HG02973 (cell line): ENCODE results near the gene RHBDL1.

Experiments
- ATAC-seq: cut with Tn5 transposase; IDR thresholded peaks from one replicate; pipeline ENCODE4 v1.9.1; 2021; ENCODE audit warnings: moderate library complexity; ENCODE audit not compliant: unreplicated experiment

RHBDL1 gene

DNA sequence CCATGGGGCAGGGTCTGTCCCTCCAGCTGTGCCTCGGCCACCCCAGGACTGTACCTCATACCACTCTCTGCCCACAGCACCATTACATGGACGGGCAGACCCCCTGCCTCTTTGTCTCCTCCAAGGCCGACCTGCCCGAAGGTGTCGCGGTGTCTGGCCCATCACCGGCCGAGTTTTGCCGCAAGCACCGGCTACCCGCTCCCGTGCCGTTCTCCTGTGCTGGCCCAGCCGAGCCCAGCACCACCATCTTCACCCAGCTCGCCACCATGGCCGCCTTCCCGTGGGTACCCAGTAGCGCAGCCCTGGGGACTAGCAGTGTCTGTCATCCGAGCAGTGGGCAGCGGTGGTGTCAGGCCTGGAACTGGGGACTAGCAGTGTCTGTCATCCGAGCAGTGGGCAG, 2.6 kb upstream of the RHBDL1 start:
- ATAC-seq, result no peak

DNA sequence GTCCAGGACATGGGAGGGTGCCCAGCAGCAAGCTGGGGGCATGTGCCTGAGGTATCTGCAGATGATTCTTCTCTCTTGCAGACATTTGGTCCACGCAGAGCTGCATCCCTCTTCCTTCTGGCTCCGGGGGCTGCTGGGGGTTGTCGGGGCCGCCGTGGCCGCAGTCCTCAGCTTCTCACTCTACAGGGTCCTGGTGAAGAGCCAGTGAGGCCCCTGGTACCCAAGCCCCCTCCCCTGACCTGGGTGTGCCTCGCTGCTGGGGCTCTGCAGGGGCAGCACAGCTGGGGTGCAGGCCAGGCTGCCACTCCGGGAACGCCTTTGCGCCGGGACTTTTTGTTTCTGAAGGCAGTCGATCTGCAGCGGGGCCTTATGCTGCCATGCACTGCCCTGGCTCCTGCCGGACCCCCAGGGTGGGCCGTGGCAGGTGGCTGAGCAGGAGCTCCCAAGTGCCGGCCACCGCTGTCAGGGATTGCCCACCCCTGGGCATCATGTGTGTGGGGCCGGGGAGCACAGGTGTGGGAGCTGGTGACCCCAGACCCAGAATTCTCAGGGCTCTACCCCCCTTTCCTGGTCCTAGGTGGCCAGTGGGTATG, 2.0 kb upstream of the RHBDL1 start:
- ATAC-seq, result no peak

DNA sequence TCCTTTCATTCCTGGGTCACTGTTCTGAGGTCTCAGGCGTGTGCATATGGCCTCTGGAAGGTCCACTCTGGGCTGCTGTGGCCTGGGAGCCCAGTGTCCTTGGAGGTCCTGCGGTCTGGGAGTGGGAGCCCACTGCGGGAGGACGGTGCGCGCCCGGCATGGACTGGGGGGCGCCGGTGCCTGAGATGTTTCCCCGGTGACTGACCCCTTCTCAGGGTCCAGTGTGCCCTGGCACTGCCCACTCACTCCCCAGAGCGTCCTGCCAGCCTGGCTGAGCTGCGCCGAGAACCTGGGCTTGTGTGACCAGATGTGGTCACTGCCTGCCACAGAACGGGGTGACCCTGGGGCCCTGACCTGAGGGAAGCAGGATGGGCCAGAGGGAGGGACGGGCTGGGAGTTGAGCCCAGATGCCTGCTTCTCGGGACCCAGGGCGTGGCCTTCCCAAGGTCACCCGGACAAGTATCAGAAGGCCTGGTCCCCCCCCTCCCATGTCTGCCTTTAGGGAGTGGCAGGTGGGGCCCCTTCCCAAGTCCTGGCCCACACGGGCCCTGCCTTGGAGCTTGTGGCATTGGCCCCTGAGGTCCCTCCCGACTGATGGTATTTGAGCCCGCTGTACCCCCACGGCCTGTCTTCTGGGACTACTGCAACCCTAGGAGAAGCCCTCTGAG, 1.1 kb upstream of the RHBDL1 start:
- ATAC-seq, result no peak

DNA sequence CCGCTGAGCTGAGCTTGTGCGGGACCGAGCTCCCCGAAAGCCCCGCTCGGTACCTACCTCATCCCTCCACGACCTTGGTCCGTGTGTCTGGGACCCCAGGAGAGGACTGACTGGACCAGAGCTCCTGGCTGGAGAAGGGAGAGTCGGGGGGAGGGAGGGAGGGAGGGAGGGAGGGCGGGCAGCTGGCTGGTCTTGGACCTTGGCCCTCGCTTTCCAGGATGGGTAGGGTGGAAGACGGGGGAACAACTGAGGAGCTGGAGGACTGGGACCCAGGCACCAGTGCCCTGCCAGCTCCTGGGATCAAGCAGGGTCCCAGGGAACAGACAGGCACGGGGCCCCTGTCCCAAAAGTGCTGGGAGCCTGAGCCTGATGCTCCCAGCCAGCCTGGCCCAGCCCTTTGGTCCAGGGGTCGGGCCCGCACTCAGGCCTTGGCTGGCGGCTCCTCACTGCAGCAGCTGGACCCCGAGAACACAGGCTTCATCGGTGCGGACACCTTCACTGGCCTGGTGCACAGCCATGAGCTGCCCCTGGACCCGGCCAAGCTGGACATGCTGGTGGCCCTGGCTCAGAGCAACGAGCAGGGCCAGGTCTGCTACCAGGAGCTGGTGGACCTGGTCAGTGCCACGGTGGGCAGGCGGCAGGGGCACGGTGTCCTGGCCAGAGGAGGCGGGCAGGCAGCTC, 553 bp downstream of the RHBDL1 start:
- no peak for ATAC-seq

DNA sequence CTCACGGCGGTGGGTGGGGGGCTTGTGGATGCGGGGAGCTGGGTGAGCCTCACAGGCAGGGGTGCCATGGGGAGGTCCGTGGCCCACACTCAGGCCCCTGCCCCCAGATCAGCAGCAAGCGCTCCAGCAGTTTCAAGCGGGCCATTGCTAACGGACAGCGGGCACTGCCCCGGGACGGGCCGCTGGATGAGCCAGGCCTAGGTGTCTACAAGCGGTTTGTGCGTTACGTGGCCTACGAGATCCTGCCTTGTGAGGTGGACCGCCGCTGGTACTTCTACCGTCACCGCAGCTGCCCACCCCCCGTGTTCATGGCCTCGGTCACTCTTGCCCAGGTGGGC, 1.1 kb downstream of the RHBDL1 start:
- no peak for ATAC-seq

DNA sequence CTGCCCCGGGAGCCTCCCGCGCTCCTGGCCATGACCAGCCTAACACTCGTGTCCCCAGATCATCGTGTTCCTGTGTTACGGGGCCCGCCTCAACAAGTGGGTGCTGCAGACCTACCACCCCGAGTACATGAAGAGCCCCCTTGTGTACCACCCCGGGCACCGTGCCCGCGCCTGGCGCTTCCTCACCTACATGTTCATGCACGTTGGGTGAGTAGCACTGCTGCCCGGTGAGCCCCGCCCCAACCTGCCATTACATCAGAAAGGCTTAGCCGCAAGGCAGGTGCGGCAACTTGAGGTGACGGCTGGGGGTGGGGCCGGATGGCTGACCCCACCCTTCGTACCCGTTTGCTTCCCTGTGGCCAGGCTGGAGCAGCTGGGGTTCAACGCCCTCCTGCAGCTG, 1.4 kb downstream of the RHBDL1 start:
- no peak for ATAC-seq

DNA sequence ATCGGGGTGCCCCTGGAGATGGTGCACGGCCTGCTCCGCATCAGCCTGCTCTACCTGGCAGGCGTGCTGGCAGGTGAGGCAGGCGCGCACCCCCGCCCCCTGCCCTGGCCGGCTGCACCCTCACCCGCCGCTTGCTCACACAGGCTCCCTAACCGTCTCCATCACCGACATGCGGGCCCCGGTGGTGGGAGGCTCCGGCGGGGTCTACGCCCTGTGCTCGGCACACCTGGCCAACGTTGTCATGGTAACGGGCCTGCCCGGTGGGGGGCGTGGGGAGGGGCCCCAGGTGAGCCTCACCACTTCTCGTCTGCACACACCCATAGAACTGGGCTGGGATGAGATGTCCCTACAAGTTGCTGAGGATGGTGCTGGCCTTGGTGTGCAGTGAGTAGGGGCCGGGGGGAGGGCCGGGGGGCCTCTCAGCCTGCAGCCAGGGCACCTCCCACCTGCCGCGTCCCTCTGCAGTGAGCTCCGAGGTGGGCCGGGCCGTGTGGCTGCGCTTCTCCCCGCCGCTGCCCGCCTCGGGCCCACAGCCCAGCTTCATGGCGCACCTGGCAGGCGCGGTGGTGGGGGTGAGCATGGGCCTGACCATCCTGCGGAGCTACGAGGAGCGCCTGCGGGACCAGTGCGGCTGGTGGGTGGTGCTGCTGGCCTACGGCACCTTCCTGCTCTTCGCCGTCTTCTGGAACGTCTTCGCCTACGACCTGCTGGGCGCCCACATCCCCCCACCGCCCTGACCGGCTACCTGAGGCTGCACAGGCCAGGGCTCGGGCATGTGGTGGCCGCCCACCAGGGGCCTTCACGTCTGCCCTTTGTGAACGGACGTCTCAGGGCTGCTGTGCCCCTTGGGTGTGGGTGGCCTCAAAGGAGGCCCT, 2.1 kb downstream of the RHBDL1 start:
- no peak for ATAC-seq

DNA sequence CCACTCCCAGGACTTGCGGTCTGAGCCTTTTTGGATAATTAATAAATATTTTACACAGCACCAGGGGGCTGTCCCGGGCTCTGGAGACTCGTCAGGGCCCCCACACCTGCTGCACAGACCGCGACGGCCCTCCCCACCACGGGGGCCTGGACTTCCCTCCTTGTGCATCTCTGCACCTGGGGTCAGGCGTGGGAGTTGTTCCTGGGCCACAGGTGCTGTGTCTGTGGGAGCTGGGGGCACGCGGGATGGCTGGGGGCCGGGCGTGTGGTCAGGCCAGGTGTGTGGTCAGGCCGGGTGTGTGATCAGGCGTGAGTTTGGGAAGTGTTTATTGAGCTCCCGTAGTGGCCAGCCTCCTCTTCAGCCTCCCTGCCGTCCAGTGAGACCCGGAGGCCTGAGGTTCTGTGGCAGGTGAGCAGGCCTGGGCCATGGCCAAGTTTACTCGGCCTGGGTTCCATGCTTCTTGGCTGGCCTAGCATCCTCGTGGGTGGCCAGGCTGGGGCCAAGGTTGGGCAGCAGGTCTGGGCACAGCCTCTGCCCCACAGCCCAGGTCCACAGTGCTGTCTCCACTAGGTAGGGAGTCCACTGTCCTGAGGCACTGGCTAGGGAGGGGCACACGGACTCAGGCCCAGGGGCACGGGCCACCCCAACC, 2.9 kb downstream of the RHBDL1 start:
- no peak for ATAC-seq

DNA sequence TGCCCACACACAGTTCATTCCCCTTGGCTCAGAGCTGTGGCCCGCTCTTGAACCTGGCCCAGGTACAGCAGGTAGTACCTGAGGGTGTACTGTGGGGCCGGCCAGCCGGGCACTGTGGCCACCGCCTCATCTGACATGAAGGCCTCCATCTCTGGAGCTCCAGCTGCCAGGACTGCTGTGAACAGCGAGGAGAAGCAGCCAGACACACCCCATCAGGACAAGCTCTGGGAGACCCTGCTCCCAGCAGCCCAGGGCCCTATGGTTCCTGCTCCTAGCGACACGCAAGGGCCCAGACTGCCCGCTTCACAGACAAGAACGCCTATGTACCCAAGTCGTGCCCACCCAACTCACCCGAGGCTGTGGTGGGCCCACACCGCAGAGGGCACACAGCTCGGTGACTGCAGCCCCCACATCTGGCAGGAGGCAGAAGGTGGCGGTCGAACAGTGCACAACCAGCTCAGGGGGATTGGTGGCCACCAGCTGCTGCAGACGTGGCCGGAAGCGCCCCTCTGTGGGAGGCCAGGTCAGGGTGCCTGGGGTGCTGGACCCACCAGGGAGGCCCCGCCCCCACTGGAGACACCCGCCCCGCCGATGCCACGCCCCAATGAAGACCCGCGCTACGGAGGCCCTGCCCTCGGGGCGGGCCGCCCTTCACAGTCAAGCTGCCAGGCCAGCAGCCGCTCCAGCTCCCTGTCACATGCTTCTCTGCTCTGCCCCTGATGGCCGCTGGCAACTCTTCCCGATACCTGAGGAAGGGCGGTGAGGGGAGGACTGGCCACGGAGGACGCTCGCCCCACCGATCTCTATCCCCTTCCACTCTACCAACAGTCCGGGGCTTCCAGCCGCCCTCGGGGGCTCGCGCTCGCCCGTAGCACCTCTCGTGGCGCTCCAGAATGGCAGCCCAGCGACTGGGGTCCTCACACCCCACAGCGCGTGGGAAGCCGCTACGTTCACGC, 3.7 kb downstream of the RHBDL1 start:
- ATAC-seq, result no peak

DNA sequence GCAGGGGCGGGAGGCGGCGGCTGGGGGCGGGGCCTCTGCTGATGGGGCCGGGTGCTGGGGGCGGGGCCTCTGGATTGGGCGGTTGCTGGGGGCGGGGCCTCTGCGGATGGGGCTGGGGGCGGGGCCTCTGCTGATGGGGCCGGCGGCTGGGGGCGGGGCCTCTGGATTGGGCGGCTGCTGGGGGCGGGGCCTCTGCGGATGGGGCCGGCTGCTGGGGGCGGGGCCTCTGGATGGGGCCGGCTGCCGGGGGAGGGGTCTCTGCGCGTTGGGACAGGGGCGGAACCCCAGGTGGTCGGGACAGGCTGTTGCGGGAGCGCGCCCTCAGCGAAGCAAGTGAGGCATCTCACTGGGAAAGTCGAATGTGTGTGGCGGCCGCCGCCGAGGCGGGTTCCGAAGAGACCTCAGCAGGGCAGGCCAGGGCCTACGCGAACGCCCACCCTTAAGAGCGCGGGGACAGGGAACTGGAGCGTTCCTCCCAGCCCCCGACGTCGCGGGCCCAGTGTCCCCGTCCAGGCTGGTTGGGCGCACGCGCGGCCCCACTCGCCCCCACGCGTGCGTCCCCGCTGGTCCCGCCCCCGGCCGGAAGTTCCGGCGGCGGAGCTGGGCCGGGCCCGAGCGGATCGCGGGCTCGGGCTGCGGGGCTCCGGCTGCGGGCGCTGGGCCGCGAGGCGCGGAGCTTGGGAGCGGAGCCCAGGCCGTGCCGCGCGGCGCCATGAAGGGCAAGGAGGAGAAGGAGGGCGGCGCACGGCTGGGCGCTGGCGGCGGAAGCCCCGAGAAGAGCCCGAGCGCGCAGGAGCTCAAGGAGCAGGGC, 4.5 kb downstream of the RHBDL1 start, which contains the start of gene STUB1:
Gene STUB1, plus strand, starts transcription at position 597 of the 811 bp plus-strand sequence. Its CDS starts 116 bp downstream, at position 713.
- ATAC-seq, result no peak

DNA sequence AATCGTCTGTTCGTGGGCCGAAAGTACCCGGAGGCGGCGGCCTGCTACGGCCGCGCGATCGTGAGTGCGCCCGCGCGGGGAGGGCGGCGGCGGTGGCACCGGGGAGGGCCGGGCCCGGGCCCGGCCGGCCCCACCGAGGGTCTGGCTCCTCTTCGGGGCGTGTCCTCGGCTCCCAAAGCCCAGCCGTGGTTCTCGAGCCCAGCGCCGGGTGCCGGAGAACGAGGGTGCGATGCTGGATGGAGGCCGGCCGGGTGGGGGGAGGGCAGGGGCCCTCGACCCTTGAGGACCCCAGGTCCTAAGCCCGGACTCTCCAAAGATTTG, 5.1 kb downstream of the RHBDL1 start:
- no peak for ATAC-seq

DNA sequence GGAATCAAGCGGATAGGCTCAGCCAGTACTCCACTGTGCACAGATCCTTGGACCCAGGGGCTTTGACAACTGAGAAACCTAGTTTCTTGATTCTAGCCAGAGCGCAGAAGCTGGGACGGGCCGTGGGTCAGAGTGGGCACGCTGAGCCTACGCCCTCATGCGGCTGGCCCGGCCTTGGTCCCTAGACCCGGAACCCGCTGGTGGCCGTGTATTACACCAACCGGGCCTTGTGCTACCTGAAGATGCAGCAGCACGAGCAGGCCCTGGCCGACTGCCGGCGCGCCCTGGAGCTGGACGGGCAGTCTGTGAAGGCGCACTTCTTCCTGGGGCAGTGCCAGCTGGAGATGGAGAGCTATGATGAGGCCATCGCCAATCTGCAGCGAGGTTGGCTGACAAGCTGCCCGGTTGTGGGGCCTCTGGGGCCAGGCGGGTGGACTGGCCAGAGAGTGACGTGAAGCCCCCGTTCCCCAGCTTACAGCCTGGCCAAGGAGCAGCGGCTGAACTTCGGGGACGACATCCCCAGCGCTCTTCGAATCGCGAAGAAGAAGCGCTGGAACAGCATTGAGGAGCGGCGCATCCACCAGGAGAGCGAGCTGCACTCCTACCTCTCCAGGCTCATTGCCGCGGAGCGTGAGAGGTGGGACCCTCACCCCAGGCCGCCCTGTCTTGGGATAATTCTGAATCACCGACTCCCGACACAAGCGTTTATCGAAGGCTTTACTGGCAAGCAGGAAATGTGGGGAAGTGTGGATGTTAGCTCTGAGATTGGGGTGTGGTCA, 5.7 kb downstream of the RHBDL1 start:
- ATAC-seq, result no peak

DNA sequence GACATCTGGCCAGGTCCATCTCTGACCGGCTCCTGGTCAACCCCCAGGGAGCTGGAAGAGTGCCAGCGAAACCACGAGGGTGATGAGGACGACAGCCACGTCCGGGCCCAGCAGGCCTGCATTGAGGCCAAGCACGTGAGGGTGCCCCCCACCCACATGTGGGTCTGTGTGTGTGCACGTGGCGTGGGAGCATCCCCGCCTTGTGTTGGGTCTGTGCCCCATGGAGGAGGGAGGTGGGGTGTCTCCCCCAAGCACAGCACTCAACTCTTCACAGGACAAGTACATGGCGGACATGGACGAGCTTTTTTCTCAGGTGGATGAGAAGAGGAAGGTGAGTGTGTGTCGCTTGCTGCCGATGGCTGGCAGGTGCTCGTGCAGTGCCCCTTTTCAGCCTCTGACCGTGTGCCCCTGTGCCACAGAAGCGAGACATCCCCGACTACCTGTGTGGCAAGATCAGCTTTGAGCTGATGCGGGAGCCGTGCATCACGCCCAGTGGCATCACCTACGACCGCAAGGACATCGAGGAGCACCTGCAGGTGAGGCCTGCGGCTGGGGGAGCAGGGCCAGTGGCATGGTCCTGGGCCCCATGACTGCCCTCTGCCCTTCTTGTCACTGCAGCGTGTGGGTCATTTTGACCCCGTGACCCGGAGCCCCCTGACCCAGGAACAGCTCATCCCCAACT, 6.4 kb downstream of the RHBDL1 start:
- ATAC-seq, result no peak

DNA sequence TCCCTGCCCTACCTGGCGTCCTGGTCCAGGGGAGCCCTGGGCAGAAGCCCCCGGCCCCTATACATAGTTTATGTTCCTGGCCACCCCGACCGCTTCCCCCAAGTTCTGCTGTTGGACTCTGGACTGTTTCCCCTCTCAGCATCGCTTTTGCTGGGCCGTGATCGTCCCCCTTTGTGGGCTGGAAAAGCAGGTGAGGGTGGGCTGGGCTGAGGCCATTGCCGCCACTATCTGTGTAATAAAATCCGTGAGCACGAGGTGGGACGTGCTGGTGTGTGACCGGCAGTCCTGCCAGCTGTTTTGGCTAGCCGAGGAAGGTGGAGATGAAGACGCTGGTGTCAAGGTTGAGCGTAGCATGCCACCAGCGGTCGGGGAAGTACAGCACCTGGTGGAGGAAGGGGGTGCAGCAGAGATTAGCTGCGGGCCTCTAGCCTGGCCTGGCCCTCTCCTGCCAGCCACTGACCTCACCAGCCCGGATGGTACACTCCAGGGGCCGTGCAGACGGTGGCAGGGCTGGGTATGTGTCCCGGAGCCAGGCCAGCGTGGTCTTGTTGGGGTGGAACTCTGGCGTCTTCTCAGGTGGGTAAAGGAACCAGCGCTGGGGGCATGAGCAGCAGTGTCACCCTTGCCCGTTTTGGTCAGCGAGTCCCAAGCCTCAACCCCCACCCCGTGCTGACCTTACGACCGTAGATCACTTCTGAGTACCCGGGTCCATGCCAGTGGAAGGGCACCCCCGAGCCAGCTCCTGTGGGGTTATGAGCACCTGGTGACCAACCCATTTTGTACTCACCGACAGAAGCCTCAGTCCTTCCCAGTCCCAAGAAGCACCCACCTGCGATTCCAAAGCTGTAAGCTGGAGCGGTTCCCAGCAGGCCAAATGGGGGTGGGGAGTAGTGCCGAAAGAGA, 7.3 kb downstream of the RHBDL1 start:
- ATAC-seq, result no peak

DNA sequence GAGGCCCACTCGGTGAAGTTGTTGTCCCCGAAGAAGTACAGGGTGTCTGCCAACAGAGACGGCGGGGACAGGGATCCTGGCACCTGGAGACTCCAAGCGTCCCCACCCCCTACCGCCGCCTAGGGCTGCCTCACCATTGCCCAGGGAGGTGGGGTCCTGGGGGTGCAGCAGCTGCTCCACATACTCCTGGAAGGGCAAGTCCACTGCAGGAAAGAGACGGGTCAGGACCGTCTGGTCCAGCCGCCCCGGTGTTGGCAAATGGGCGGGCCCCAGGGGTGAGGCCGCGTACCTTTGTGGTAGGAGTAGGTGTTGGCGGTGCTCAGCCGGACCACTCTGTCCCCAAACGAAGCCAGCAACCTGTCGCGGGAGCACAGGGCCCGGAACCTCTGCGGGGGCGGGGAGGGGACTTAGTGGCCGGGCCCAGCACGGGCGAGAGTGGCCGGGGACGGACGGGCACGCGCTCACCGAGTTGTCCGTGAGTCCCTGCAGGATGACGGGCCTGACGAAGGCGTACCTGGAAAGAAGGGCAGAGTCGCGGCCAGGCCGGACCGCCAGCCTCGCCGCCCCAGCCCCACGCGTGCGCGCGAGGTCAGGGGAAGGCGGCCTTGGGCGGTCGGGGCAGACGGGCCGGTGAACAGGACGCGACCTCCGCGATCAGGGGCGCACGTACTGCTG, 8.1 kb downstream of the RHBDL1 start:
- no peak for ATAC-seq

DNA sequence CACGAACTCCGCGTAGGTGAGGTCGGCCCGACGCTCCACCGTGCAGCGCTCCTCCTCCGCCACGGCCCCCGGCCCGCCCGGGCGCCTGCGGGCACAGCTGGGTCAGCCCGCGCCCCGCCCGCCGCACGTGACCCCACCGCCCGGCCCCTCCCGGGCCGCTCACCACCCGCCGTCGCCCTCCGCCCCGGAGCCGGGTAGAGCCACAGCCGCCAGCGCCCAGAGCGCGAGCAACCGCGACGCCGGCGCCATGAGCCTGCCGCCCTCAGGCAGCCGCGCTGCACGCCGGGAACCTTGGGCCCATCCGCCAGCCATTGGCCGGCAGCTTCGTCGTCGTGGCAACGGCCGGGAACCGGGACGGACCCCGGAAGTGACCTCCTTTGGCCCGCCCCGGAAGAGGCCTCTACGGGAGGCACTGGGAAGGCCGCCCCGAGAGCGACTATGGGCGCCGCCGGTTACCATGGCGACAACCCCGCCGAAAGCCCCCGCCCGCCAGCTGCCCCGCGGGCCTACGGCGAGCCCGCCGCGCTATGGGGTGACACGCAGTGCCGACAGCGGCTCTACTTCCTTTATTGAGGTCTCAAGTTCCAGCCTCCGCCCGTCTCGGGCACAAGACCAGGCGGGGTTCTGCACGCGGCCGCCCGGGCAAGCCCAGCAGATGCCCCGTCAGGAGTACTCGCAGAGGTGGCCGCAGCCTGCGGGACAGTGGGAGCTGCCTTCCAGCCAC, 8.8 kb downstream of the RHBDL1 start, which contains the start of gene JMJD8:
Gene JMJD8, minus strand, starts transcription at position 264 of the 724 bp plus-strand sequence. Its CDS starts 15 bp downstream, at position 249.
- peak; percentile 56 for ATAC-seq
